HG03135 (cell line): Measurements from ENCODE around the gene IRF1.
"Not testable (repeated sequence)": the region's sequence is repeated elsewhere in the genome, so short reads cannot be mapped to it uniquely, and the experiment has no call there.

ENCODE experiments used
- ATAC-seq: cut with Tn5 transposase; IDR thresholded peaks from one replicate; pipeline ENCODE4 v1.9.1; 2021; ENCODE audit warnings: mild to moderate bottlenecking, moderate library complexity; ENCODE audit not compliant: unreplicated experiment

Gene IRF1

GRCh38 chr5:132490484-132491367 lies at the start of gene IRF1:
IRF1 (minus strand) TSS chr5:132490773; CDS start chr5:132489478, 1,295 bp downstream.
- peak; percentile 81 for ATAC-seq

- ATAC-seq = no peak
Observed at GRCh38 chr5:132540149-132540548, 49.6 kb upstream of the IRF1 start.

DNA sequence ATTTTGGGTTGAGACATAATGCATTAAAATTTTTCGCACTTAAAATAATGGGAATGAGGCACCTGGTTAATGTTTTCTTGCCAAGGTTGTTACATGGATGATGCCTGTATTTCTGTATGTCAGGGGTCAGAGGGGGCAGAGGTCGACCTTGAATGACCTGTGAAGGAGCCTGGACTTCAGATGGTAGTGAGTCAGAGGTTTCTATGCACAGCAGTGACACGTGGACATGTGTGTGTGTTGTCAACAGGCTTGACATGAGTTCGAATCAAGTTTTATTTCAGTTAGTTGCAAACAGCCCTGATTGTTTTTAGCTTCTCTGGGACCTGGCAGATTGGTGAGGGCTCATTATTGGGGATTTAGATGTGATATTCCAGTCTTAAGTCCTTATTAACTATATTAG lies 49.1 kb upstream of the IRF1 start:
- no peak for ATAC-seq

DNA sequence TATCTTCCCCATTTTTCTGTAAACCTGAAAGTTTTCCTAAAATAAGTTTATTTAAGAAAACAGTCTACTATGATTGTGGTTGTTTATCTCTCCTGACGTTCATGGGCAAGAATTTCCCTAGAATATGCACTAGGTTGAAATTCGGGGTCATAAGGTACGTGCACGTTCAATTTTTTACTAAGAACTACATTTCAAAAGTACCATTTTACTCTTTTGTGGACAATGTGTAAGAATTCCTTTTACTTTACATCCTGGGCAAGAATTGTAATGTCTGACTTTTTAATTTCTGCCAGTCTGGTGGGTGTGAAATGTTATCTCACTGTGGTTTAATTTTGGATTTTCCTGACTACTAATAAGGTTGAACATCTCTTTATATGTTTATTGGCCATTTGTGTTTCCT lies 40.4 kb upstream of the IRF1 start:
- no peak for ATAC-seq

DNA sequence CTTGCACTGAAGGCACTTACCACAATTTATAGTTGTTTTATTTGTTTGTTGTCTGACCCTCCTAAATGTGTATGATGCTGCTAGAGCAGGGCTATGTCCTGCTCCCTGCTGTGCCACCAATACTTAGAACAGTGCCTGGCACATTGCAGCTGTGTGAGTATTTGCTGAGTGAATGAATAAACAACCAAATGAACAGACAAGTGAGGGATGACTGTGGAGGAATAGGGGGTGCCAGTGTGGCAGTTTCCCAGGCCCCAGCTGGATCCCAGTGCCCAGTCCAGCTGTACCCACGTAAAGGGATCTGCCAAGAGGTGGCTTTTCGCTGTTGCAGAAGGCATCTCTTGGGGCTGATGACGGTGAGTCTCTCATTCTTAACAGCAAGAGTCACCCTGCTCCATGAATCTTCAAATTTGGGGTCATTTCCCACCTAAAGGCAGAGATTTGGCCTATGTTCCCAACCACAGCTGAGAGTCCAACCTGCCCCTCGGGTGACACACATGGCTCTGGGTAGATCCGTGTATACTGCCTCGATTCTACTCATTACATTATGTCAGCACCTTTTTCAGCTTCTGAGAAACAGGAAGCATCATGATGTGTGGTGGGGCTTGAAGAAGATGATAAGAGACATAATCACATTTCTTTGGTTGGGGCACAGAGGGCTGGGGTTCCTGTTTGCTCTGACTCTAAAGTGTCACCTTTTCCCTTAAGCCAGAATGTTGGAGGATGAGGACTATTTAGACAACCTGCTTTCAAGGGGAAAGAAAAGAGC lies 38.5 kb upstream of the IRF1 start:
- ATAC-seq = no peak

DNA sequence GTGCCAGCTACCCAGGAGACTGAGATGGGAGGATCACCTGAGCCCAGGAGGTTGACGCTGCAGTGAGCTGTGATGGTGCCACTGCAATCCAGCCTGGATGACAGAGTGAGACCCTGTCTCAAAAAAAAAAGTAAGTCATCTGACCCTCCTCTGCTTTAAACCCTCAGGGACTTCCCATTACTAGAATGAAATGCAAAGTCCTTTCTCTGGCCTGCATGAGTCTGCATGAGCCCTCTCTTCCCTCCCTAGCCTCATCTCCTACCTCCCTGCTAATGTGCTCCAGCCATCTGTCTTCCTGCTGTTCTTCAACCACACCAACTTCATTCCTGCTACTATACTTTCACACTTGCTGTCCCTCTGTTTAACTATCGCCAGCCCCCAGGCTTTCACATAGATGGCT lies 37.4 kb upstream of the IRF1 start:
- ATAC-seq = no peak

GRCh38 chr5:132526974-132527564 lies 36.5 kb upstream of the IRF1 start:
- no peak for ATAC-seq

GRCh38 chr5:132526290-132526973 lies 35.9 kb upstream of the IRF1 start:
- no peak for ATAC-seq

GRCh38 chr5:132525299-132525724 lies 34.7 kb upstream of the IRF1 start:
- peak; percentile 63 for ATAC-seq

DNA sequence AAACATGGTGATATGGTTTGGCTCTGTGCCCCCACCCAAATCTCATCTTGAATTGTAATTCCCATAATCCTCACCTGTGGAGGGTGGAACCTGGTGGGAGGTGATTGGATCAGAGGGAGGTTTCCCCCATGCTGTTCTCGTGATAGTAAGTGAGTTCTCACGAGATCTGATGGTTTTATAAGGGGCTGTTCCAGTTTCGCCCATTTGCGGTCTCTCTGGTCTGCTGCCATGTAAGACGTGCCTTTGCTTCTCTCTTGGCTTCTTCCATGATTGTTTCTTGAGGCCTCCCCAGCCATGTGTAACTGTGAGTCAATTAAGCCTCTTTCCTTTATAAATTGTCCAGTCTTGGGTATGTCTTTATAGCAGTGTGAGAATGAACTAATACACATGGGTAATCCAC lies 34.3 kb upstream of the IRF1 start:
- not testable (repeated sequence) for ATAC-seq

GRCh38 chr5:132522067-132522466 lies 31.5 kb upstream of the IRF1 start:
- ATAC-seq = not testable (repeated sequence)

DNA sequence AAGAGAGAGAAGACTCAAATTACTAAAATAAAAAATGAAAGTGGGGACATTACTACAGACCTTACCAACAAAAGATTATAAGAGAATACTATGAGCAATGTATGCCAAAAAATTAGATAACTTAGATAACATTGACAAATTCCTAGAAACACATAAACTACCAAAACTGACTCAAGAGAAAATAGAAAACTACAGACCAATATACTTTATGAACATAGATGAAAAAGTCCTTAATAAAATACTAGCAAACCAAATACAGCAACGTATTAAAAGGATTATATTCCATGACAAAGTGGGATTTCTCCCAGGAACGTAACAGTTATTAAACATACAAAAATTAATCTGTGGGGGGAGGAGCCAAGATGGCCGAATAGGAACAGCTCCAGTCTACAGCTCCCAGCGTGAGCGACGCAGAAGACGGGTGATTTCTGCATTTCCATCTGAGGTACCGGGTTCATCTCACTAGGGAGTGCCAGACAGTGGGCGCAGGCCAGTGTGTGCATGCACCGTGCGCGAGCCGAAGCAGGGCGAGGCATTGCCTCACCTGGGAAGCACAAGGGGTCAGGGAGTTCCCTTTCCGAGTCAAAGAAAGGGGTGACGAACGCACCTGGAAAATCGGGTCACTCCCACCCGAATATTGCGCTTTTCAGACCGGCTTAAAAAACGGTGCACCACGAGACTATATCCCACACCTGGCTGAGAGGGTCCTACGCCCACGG lies 23.2 kb upstream of the IRF1 start:
- not testable (repeated sequence) for ATAC-seq

GRCh38 chr5:132510076-132510475 lies 19.5 kb upstream of the IRF1 start:
- no peak for ATAC-seq

DNA sequence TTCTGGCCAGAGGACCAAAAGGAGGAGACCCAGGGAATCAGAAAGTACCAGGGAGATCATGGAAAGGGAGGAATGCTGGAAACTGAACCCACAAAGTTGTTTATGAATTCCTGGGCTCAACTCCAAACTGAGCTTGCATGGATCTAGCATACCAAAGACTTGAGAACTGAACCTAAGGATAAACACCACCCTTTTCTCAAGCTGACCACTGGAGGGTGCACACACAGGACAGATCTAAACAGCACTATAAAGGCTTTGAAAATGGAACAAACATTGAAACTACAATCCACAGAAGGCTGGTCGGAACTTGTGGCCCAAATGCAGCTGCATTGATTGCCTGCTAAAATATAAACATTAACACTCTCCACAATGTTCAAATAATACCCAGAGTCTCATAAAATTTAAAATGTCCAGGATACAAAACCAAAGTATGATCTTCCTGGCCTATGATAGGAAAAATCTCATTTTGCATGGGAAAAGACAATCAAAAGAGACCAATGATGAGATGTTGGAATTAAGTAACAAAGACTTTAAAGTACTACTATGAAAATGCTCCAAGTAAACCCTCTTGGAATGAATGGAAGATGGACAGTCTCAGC lies 15.6 kb upstream of the IRF1 start:
- ATAC-seq = no peak

DNA sequence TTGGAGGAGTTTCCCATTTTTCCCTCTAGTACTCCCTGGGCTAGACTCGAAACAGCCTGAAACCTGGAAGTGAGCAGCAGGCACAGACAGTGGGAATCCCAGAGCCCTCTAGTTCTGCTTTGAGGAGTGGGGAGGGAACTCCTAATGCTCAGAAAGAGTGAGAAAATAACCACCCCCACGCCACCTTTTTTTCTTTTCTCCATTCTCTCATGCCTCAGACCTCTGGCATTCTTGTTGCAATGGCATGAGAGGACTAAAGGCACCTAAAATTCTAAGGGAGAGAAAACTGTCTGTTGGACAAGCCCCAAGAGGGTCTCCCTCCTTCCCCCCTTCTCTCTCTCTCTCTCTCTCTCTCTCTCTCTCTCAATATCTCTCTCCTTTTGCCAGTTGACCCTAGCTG lies 15.1 kb upstream of the IRF1 start:
- ATAC-seq = no peak

GRCh38 chr5:132504746-132505145 lies 14.2 kb upstream of the IRF1 start:
- no peak for ATAC-seq

GRCh38 chr5:132503244-132503643 lies 12.7 kb upstream of the IRF1 start:
- ATAC-seq = no peak

DNA sequence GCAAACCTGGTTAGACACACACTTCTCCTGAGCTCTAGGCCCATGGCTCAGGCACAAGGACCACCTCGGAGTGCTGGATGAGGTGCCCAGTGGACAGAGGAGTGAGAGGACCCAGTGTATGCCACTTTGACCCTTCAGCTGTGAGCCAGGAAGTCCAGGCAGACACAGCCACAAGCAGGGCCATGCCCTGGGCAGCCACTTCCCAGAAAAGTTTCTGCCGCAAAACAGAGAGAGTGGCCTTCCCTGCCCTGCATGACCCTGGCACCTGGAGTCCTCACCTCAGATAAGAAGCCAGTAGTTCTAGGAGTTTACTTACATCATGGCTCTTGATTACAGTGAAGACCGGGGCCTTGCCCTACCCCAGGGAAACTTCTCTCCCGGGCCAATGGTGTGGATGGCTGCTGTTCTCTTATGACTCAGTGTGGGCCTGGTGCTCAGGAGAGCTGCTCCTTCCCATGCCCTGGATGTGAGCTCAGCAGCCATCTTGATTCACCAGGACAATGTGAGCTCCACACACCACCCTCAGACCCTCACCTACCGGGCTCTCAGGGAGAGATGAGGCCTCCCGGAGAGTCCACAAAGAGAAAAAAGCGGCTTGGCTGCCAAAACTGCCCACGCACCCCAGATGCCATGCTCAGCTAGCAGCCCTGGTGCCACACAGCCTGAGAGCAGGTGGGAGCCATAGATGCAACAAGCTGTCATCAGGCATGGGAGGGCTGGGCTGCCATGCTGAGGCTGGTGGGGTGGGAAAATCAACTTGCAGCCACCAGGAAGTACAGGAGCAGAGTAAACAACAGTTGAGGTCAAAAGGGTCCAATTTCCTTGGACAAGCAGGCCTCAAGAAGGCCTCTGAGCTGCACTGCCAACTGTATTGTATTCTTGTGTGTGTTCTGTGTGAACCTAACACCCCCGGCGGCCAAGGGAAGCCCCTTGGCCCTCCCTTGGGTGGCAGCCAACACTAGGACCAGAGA lies 11.7 kb upstream of the IRF1 start:
- no peak for ATAC-seq

DNA sequence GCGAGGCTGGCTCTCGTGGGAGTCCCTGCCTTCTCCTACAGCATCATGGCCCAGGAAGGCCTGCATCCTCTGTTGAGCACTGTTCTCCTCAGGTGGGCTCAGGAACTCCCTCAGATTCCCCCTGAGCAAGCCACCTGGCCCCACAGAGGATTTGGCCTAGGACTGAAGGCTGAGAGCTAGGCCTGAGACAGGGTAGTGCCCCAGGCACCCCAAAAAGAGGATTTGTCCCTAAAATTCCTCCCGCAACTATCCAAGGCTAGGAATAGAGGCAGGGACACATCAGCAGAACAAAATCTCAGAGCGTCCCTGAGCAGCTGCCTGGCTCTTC lies 11.0 kb upstream of the IRF1 start:
- no peak for ATAC-seq
